NAMALWA (cell line): ENCODE measurements around the gene LNX1.
"Not testable (repeated sequence)": the region's sequence is repeated elsewhere in the genome, so short reads cannot be mapped to it uniquely, and the experiment has no call there.

Experiments used
- DNase-seq: peaks from one replicate; pipeline ENCODE4 v3.0.0-alpha.2; 2015; ENCODE audit warnings: low spot score

The LNX1 gene

GRCh38 chr4:53456178-53456577 lies 135.1 kb downstream of the LNX1 start:
- DNase-seq = no peak

- DNase-seq = no peak
Observed at GRCh38 chr4:53455766-53456165, 135.5 kb downstream of the LNX1 start.

DNA sequence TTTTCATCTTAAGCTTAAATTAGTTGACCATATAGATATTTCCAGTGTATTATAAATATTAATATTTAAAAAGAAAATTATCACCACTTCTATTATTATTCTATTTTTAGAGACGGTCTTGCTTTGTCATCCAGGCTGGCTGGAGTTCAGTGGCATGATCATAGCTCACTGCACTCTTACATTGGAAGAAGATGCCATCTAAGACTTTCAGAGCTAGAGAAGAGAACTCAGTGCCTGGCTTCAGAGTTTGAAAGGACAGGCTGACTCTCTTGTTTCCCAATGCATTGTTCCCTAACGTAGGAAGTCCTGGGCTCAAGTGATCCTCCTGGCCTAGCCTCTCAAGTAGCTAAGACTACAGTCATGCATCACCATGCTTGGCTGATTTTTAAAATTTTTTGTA lies 137.9 kb downstream of the LNX1 start:
- no peak for DNase-seq

DNA sequence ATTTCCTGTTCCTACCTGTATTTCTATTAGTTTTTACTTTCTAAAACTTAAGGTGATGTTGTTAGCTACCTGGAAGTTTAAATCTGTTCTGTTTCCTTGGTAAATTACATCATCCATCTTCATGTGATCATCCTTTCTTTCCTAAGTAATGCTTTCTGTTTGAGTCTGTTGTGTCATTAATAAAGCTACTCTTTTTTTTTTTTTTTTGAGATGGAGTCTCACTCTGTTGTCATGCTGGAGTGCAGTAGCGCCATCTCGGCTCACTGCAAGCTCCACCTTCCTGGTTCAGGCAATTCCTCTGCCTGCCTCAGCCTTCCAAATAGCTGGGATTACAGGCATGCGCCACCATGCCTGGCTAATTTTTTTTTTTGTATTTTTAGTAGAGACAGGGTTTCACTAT lies 140.5 kb downstream of the LNX1 start:
- no peak for DNase-seq

GRCh38 chr4:53444954-53445353 lies 146.3 kb downstream of the LNX1 start:
- DNase-seq = no peak

GRCh38 chr4:53441564-53441963 lies 149.7 kb downstream of the LNX1 start:
- DNase-seq = no peak

GRCh38 chr4:53436251-53436650 lies 155.0 kb downstream of the LNX1 start:
- DNase-seq = no peak

- no peak for DNase-seq
Observed at GRCh38 chr4:53432528-53433424, 158.5 kb downstream of the LNX1 start.

DNA sequence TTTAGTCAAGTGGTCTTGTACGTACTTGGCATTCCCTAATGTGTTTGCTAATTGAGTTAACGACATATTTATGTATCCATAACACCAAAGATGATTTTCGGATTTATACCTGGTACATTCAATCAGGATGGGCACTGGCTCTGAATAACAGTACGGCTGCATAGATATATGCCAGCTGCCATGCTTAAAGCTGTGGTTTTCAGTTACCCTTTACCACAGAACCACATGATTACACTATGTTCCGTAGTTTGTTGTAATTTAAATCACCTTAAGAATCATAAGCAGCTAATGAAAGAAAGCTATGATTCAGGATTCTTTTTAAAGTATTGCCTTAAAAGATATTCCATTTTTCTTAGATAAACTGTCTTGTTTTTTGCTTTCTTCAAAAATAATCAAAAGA lies 160.2 kb downstream of the LNX1 start:
- DNase-seq = no peak

DNA sequence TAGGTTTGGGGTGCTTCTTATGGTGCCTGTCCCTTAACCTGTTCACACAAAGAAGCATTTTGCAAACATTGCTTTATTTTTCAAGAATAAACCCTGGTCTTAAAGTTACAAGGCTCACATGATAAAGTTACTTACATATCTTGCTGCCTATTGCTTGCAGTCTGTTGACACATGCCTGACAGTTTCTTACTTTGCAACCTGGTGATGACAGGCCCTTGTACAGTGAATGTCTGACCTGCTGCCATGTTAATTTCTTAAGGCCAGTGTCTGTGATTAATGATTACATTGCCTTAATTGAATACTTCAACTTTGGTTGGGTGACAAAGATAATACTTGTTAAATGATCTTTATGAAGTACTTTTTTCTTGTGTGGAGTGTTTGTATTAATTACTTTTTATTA lies 163.9 kb downstream of the LNX1 start:
- no peak for DNase-seq

- no peak for DNase-seq
Observed at GRCh38 chr4:53424280-53424679, 167.0 kb downstream of the LNX1 start.

DNA sequence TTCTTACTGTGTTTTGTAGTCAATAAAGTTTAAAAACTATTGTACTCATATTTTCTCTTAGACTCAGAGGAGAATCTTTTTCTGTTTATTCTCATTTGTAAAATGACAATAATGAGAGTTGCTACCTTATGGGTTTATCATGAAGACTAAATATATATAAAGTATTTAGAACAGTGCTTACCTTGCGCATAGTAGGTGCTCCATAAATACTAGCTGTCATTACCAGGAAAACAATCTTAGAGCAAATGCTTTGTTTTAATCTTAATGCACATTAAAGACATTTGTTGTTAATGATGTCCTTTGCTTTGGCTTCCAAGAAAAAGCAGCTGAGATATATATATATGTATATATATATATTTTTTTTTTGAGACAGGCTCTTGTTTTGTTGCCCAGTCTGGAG lies 168.9 kb downstream of the LNX1 start:
- no peak for DNase-seq

- no peak for DNase-seq
Observed at GRCh38 chr4:53421791-53422190, 169.5 kb downstream of the LNX1 start.

GRCh38 chr4:53419208-53419607 lies 172.1 kb downstream of the LNX1 start:
- no peak for DNase-seq

DNA sequence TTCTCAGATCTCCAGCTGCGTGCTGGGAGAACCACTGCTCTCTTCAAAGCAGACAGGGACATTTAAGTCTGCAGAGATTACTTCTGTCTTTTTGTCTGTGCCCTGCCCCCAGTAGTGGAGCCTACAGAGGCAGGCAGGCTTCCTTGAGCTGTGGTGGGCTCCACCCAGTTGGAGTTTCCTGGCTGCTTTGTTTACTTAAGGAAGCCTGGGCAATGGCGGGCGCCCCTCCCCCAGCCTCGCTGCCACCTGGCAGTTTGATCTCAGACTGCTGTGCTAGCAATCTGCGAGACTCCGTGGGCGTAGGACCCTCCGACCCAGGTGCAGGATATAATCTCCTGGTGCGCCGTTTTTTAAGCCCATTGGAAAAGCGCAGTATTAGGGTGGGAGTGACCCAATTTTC lies 181.8 kb downstream of the LNX1 start:
- not testable (repeated sequence) for DNase-seq
